K562 (cell line): ENCODE measurements around the gene SLC46A3. TPM values are rescaled to one million over a fixed set of nuclear protein-coding genes. Genes with fewer than 3 reads are reported as not detected.

Experiments
- COPS2 ChIP-seq: fragments of 450-650 bp; conservative IDR thresholded peaks from 2 replicates; pipeline ENCODE4 v1.6.1; 2016; ENCODE audit warnings: mild to moderate bottlenecking, moderate library complexity
- E2F3 ChIP-seq: fragments of 250-450 bp; sonication (Bioruptor Pico); IDR thresholded peaks from 2 replicates; pipeline ENCODE4 v1.4.0; 2020; ENCODE audit warnings: mild to moderate bottlenecking
- HDAC6 ChIP-seq: IDR thresholded peaks from 2 replicates; pipeline ENCODE4 v1.6.1; 2012; ENCODE audit warnings: low read depth, mild to moderate bottlenecking, control low read depth, inconsistent platforms, low read length, moderate library complexity
- KDM2B ChIP-seq: fragments of 250-450 bp; sonication (Bioruptor Pico); IDR thresholded peaks from 2 replicates; pipeline ENCODE4 v1.8.0; 2021; ENCODE audit warnings: mild to moderate bottlenecking, moderate library complexity
- MYBL2 ChIP-seq, 2 experiments: fragments of 450-650 bp in 1 of 2; sonication (generic) in 1 of 2; formaldehyde crosslinking in 1 of 2; IDR thresholded peaks; 2 replicates each; pipeline versions ENCODE4 v1.6.1 to v1.8.1; 2017 to 2022; ENCODE audit warnings: borderline replicate concordance in 1 of 2, inconsistent platforms in 1 of 2, low read depth in 1 of 2, mild to moderate bottlenecking in 1 of 2, missing genetic modification reagents in 1 of 2, moderate library complexity in 1 of 2
- MYNN ChIP-seq, 2 experiments: sonication (generic); formaldehyde crosslinking in 1 of 2; IDR thresholded peaks; 2 replicates each; pipeline versions ENCODE4 v1.5.0 to v1.6.1; 2016 to 2020; ENCODE audit warnings: antibody characterized with exemption in 1 of 2, missing genetic modification reagents in 1 of 2
- NELFE ChIP-seq: IDR thresholded peaks from 2 replicates; pipeline ENCODE4 v1.6.1; 2011; ENCODE audit warnings: mild to moderate bottlenecking; ENCODE audit not compliant: insufficient read depth, insufficient read length
- PHF8 ChIP-seq: fragments of 200-600 bp; sonication (generic); IDR thresholded peaks from 2 replicates; pipeline ENCODE4 v1.6.1; 2012; ENCODE audit warnings: mixed run types, mild to moderate bottlenecking, inconsistent platforms, low read length, moderate library complexity, borderline replicate concordance
- TCF7 ChIP-seq: sonication (generic); IDR thresholded peaks from 2 replicates; pipeline ENCODE4 v1.6.1; 2016; ENCODE audit warnings: antibody characterized with exemption, borderline replicate concordance
- ZNF217 ChIP-seq: sonication (generic); formaldehyde crosslinking; IDR thresholded peaks from 2 replicates; pipeline ENCODE4 v1.8.0; 2022; ENCODE audit warnings: mild to moderate bottlenecking, missing genetic modification reagents
- ZNF707 ChIP-seq: fragments of 250-450 bp; sonication (Bioruptor Pico); conservative IDR thresholded peaks from 2 replicates; pipeline ENCODE4 v1.8.0; 2022; ENCODE audit warnings: inconsistent platforms, mild to moderate bottlenecking, moderate library complexity
- polyA plus RNA-seq, 8 experiments: library from polyadenylated mRNA; depleted of rRNA in 4 of 8; stranded (reverse) in 5 of 8; unstranded in 3 of 8; fragments of >200 nt; fragmentation: Nextera tagmentation in 2 of 8; fragmentation: Illumina TruSeq in 1 of 8; extraction: Ambion mirVana in 2 of 8; extraction: Trizol in 1 of 8; gene quantifications; 2 replicates each; pipeline versions ENCODE4 v1.2.1 to v1.2.3, GENCODE V29; 2011 to 2014; ENCODE audit warnings: inconsistent platforms in 1 of 8, missing spikeins in 1 of 8
- total RNA-seq, 7 experiments: library from RNA; depleted of rRNA in 6 of 7; stranded (reverse); fragments of >200 nt in 6 of 7; fragmentation: Illumina TruSeq in 2 of 7; extraction: Trizol in 2 of 7; gene quantifications; 2 replicates each; pipeline versions ENCODE4 v1.2.1 to v1.2.3, GENCODE V29; 2011 to 2021; ENCODE audit warnings: low replicate concordance in 1 of 7
- TF ChIP-seq, protein P1 (sequence below): fragments of 250-450 bp; sonication (Bioruptor Pico); IDR thresholded peaks from 2 replicates; pipeline ENCODE4 v1.8.0; 2022; ENCODE audit warnings: moderate library complexity, mild to moderate bottlenecking, inconsistent platforms
- TF ChIP-seq, protein P2 (sequence below): fragments of 250-450 bp; sonication (Bioruptor Pico); IDR thresholded peaks from 2 replicates; pipeline ENCODE4 v1.4.0; 2020
- TF ChIP-seq, protein P3 (sequence below): fragments of 450-650 bp; IDR thresholded peaks from 2 replicates; pipeline ENCODE4 v1.6.1; 2017; ENCODE audit warnings: antibody characterized with exemption, mild to moderate bottlenecking

The SLC46A3 gene
- total and polyA plus RNA-seq, 9 of the 15 experiments (the other 6 are each of a cell fraction or from before 2014, with no cell fraction given) = 0.14 to 1.2 (median 0.51) TPM

DNA sequence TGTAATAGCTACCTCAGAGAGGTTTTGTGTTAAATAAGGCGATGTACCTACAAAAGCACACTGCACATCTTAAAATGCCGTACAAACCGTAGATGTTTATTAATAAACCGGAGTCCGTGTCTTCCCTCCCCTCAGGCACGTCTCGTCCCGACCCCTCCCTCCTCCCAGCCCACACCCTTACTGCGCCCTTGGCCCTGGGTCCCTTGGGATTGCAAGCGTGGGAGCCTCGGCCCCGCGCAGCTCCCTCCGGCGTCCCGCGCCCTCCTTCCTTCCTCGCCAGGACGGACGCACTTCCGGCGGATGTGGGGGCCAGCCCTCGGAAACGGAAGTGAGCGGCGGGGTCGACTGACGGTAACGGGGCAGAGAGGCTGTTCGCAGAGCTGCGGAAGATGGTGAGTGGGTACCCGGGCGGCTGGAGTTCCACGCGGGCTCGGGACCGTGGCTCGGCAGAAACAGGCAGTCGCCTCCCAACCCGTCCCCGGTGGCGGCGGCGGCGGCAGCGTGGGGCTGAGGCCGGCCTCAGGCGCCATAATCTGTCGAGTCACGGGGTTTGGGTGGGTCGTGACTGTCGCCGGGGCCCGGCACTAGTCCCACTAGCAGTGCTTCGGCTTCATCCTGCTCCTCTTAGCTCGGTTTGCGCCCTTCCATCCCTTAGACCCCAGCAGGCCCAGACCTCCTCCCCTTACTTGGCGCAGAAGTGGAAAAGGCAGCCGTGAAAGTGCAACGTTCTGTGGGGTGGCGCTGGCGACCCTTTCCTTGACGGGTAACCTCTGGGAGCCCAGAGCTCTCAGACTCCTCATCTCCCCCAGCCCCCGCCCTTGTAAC is 59.8 kb downstream of the SLC46A3 start, which contains the start of gene POMP (continued):
- no peak for TF ChIP-seq TCF7
- TF ChIP-seq, protein P1, sequence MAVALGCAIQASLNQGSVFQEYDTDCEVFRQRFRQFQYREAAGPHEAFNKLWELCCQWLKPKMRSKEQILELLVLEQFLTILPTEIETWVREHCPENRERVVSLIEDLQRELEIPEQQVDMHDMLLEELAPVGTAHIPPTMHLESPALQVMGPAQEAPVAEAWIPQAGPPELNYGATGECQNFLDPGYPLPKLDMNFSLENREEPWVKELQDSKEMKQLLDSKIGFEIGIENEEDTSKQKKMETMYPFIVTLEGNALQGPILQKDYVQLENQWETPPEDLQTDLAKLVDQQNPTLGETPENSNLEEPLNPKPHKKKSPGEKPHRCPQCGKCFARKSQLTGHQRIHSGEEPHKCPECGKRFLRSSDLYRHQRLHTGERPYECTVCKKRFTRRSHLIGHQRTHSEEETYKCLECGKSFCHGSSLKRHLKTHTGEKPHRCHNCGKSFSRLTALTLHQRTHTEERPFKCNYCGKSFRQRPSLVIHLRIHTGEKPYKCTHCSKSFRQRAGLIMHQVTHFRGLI (CRISPR knock-in tag) = no peak
- no peak for TF ChIP-seq ZNF707 (CRISPR knock-in tag)
- TF ChIP-seq E2F3 = no peak
- peak; percentile 90 for TF ChIP-seq PHF8
- no peak for TF ChIP-seq KDM2B (CRISPR knock-in tag)
- no peak for TF ChIP-seq HDAC6
- TF ChIP-seq, protein P2, sequence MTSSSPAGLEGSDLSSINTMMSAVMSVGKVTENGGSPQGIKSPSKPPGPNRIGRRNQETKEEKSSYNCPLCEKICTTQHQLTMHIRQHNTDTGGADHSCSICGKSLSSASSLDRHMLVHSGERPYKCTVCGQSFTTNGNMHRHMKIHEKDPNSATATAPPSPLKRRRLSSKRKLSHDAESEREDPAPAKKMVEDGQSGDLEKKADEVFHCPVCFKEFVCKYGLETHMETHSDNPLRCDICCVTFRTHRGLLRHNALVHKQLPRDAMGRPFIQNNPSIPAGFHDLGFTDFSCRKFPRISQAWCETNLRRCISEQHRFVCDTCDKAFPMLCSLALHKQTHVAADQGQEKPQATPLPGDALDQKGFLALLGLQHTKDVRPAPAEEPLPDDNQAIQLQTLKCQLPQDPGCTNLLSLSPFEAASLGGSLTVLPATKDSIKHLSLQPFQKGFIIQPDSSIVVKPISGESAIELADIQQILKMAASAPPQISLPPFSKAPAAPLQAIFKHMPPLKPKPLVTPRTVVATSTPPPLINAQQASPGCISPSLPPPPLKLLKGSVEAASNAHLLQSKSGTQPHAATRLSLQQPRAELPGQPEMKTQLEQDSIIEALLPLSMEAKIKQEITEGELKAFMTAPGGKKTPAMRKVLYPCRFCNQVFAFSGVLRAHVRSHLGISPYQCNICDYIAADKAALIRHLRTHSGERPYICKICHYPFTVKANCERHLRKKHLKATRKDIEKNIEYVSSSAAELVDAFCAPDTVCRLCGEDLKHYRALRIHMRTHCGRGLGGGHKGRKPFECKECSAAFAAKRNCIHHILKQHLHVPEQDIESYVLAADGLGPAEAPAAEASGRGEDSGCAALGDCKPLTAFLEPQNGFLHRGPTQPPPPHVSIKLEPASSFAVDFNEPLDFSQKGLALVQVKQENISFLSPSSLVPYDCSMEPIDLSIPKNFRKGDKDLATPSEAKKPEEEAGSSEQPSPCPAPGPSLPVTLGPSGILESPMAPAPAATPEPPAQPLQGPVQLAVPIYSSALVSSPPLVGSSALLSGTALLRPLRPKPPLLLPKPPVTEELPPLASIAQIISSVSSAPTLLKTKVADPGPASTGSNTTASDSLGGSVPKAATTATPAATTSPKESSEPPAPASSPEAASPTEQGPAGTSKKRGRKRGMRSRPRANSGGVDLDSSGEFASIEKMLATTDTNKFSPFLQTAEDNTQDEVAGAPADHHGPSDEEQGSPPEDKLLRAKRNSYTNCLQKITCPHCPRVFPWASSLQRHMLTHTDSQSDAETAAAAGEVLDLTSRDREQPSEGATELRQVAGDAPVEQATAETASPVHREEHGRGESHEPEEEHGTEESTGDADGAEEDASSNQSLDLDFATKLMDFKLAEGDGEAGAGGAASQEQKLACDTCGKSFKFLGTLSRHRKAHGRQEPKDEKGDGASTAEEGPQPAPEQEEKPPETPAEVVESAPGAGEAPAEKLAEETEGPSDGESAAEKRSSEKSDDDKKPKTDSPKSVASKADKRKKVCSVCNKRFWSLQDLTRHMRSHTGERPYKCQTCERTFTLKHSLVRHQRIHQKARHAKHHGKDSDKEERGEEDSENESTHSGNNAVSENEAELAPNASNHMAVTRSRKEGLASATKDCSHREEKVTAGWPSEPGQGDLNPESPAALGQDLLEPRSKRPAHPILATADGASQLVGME (CRISPR knock-in tag) = no peak
- TF ChIP-seq ZNF217 (CRISPR knock-in tag) = no peak
- no peak for TF ChIP-seq MYBL2 (IDR thresholded peaks at IDR 0.05; ENCODE audit: low read depth)
- no peak for TF ChIP-seq MYBL2 (CRISPR knock-in tag; IDR thresholded peaks at IDR 0.05; ENCODE audit: borderline replicate concordance)
- TF ChIP-seq NELFE = no peak
- TF ChIP-seq, protein P3, sequence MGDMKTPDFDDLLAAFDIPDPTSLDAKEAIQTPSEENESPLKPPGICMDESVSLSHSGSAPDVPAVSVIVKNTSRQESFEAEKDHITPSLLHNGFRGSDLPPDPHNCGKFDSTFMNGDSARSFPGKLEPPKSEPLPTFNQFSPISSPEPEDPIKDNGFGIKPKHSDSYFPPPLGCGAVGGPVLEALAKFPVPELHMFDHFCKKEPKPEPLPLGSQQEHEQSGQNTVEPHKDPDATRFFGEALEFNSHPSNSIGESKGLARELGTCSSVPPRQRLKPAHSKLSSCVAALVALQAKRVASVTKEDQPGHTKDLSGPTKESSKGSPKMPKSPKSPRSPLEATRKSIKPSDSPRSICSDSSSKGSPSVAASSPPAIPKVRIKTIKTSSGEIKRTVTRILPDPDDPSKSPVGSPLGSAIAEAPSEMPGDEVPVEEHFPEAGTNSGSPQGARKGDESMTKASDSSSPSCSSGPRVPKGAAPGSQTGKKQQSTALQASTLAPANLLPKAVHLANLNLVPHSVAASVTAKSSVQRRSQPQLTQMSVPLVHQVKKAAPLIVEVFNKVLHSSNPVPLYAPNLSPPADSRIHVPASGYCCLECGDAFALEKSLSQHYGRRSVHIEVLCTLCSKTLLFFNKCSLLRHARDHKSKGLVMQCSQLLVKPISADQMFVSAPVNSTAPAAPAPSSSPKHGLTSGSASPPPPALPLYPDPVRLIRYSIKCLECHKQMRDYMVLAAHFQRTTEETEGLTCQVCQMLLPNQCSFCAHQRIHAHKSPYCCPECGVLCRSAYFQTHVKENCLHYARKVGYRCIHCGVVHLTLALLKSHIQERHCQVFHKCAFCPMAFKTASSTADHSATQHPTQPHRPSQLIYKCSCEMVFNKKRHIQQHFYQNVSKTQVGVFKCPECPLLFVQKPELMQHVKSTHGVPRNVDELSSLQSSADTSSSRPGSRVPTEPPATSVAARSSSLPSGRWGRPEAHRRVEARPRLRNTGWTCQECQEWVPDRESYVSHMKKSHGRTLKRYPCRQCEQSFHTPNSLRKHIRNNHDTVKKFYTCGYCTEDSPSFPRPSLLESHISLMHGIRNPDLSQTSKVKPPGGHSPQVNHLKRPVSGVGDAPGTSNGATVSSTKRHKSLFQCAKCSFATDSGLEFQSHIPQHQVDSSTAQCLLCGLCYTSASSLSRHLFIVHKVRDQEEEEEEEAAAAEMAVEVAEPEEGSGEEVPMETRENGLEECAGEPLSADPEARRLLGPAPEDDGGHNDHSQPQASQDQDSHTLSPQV = no peak
- TF ChIP-seq MYNN (IDR thresholded peaks at IDR 0.05) = no peak
- TF ChIP-seq MYNN (CRISPR knock-in tag; IDR thresholded peaks at IDR 0.05) = no peak
- TF ChIP-seq COPS2 = no peak
